Measurements from ENCODE around the gene NUCKS1.
A peak's percentile ranks its signal among the peaks of the same experiment; 100 is the strongest.

NUCKS1 gene

DNA sequence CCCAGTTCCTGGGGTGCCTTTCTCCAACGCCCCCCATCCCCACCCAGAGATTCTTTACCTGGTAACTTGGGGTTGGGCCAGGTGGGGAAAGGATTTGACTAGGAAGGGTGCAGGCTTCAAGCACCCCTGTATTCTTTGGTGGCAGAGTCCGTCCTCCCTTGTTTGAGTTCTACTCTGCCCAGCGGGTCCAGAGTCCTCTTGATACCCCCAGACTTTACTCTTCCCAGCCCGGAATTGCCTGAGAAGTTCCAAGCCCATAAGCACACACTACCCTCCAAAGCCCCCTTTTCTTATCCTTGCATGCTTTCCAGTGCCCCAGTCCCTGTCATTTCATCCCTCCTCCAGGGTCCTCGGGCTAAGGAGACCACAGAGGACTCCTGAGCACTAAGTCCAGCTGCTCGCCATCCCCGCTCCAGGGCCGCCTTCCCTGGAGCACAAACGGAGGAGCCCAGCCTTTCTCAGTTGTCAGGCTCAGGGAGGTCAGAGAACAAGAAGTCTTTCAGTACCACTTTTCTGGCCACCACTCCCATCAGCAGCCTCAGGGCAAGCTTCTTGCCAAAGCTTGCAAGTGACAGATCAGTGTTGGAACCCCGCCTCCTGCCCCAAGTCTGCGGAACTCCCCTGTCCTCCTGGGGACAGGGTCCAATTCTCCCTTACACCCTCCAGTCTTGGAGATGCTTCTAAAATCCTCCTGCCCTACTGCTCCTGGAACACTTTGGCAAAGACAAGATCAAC, 81.9 kb downstream of the NUCKS1 start:
- DNase-seq, result no peak

DNA sequence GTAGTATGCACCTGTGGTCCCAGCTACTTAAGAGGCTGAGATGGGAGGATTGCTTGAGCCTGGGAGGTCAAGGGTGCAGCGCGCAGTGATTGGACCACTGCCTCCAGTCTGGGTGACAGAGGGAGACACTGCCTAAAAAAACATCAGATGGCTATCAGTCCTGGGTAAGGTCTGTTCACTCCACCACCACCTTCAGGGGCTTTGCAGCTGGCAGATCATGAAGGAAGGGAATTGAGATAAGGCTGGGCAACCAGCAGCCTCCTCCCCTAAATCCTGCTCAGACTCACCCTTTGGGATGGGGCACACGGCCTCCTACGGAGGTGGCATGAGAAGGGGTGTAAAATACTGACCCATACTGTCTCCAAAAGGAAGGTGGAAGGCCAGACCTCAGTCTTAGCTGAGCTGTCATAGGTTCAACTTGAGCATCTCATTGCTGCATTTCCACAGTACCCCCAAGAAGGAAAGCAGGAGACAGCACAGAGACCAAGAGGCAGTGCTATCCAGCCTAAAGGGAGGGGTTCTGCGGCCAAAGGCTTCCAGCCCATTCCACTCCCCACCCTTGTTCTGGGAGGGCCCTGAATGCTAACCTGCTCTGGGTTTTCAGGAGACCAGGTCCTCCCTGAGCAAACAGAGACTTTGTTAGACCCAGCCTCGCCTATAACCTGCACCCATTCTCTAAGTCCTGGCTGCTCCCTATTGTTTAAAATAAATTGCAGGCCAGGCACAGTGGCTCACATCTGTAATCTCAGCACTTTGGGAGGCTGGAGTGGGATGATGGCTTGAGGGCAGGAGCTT, 83.4 kb downstream of the NUCKS1 start:
- no peak for DNase-seq

DNA sequence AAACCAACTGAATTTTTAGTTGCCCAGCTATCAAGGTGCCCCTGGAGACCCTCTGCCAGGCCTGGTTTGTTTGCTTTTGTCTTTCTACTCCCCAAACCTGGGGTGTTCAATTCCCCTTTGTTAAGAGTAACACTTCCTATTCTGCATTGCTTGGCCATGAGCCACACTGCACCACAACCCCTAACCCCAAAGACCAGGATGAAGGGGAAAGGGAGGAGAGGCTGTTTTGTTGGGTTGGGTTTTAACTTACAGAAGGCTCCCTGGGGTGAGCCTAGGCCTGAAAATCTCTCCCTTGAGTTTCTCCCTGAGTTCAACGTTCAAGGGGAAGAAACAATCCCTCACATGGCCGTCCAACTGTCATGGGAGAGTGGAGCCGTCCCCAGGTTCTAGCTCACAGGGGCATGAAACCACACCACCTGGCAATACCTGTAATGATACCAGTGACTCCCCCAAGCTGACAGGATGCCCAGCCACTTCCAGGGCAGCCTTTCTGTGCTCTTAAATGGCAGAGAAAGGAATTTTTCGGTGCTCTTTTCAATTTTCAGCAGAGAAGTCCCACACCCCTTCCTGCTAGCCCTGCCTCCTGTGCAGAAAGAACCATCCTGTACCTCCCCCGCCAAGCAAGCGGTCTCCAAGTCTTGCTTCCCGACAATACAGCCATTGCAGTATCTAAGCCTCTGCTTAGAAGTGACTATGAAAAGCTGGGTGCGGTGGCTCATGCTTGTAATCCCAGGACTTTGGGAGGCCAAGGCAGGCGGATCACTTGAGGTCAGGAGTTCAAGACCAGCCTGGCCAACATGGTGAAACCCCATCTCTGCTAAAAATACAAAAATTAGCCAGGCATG, 84.6 kb downstream of the NUCKS1 start:
- peak; percentile 24 for DNase-seq

DNA sequence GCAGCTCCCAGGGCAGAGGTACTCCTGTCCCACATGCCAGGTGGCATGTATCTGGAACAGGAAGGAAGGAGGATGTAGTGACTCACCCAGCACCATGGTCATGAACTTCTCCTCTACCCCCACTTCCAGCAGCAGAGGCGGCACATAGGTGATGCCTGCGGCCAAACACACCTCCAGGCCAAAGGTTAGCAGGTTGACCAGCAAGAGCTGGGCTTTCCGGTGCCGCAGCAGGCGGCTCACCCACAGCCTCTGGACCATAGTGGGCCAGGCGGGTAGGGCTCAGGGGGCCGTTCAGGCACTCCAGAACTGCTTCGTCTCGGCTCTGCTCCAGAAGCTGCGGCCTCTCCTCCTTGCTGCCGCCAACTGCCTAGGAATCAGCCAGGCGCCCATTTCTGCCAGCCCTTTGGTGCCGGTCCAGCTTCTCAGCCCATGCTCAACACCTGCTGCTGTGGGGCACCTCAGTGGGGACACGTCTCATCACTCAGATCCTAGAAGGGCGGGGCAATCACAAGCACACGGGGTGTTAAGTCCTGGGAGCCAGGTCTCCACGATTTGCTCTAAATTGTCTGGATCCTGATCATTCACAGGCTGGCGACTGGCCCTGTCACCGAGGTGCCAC, 85.5 kb downstream of the NUCKS1 start:
- no peak for DNase-seq

DNA sequence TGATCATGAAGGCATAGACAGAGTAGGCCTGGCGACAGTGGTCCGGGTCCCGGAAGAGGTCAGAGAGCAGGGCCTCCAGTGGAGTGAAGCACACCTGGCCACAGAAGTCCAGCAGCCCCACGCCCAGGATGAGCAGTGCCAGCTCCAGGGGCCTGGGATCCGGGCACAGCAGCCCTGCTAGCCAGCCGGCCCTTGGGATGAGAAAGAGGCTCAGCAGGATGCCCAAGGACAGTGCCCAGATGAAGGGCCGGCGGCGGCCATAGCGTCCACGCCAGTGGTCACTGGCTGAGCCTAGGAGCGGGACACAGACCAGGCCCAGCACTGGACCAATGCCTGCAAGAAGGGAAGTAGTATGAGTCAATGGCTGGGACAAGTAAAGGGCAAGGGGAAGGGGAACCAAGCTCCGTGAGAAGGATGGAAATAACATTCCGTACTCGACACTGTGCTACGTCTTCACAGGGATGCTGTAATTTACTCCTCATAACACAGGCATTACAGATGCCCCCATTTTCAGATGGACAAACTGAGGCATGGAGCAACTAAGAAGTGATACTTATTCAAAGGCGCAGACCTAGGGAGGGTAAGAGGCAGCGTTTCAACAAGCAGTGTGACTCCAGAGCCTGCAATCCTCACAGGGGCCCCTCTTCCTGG, 86.6 kb downstream of the NUCKS1 start:
- DNase-seq, result no peak
